Testis (tissue), 3 donors: ENCODE measurements around the gene SSR1. TPM values are rescaled to one million over a fixed set of nuclear protein-coding genes. Genes with fewer than 3 reads are reported as not detected.

Experiments
- DNase-seq: peaks from one replicate; pipeline ENCODE4 v3.0.0-alpha.2; 2019
- H3K27ac ChIP-seq, 2 donors: fragments of 200-600 bp; sonication (generic); one replicate each; pipeline ENCODE4 v1.5.1; 2019
- H3K27me3 ChIP-seq: fragments of 200-600 bp; sonication (generic); one replicate; pipeline ENCODE4 v1.5.1; 2019
- H3K36me3 ChIP-seq: fragments of 200-600 bp; sonication (generic); one replicate; pipeline ENCODE4 v1.5.1; 2017; ENCODE audit warnings: low read depth; ENCODE audit errors: missing control alignments
- H3K4me1 ChIP-seq: fragments of 200-600 bp; sonication (generic); one replicate; pipeline ENCODE4 v1.5.1; 2019
- H3K4me3 ChIP-seq, 2 donors: fragments of 200-600 bp; sonication (generic); one replicate each; pipeline ENCODE4 v1.5.1; 2017 to 2019
- H3K9me3 ChIP-seq: fragments of 200-600 bp; sonication (generic); one replicate; pipeline ENCODE4 v1.5.1; 2017
- CTCF ChIP-seq, 3 experiments: fragments of 450-650 bp in 2 of 3; fragments of 200-600 bp in 1 of 3; sonication (generic) in 1 of 3; IDR thresholded peaks; one replicate each; pipeline ENCODE4 v1.5.1; 2016 to 2019; ENCODE audit warnings: antibody characterized with exemption in 3 of 3, mild to moderate bottlenecking in 2 of 3, moderate library complexity in 1 of 3
- POLR2A ChIP-seq: fragments of 450-650 bp; IDR thresholded peaks from one replicate; pipeline ENCODE4 v1.6.1; 2017; ENCODE audit warnings: antibody characterized with exemption, mild to moderate bottlenecking, moderate library complexity
- WGBS, 2 donors: methylation state at CpG; one replicate each; pipeline ENCODE4 v1.1.5; 2018; 5-methylcytosine and 5-hydroxymethylcytosine counted together
- intact Hi-C: fragments of 100-400 bp; cut with DNase I; formaldehyde crosslinking; loops from one replicate; pipeline ENCODE4 v1.15.1; 2023; ENCODE audit warnings: low total_unique reads
- polyA plus RNA-seq: library from polyadenylated mRNA; stranded (reverse); fragments of 350-450 nt; fragmentation: Illumina TruSeq; extraction: RNeasy Lipid Tissue Mini Kit (QIAGEN cat#74804); gene quantifications from one replicate; pipeline ENCODE4 v1.2.3, GENCODE V29; 2014; ENCODE audit warnings: low read depth, low replicate concordance; ENCODE audit not compliant: insufficient read depth
- total RNA-seq, 2 donors: library from RNA; depleted of rRNA; stranded (reverse); fragments of >200 nt; gene quantifications; one replicate each; pipeline ENCODE4 v1.2.3, GENCODE V29; 2016

SSR1 gene
- total and polyA plus RNA-seq, 3 donors from 2014 or later = 42.7 to 65.7 (median 62.5) TPM

GRCh38 chr6:7250812-7251211, 62.2 kb downstream of the SSR1 start:
- Histone ChIP-seq H3K4me1 (no peaks in the 10 kb centered on the region), H3K27ac (no peak overlapping the region), H3K4me3 (no peak overlapping the region), H3K36me3 (no peaks in the 10 kb centered on the region), H3K9me3 (no peaks in the 10 kb centered on the region), H3K27me3 (no peaks in the 10 kb centered on the region)
- DNase-seq = no peak
- WGBS, 2 donors = 87 to 93% methylated on average over 8 of the region's 8 CpGs
- intact Hi-C loops = no loop called here
- TF ChIP-seq CTCF (IDR thresholded peaks at IDR 0.05) (no peak), POLR2A (no peak)

- DNase-seq = no peak
- TF ChIP-seq CTCF (IDR thresholded peaks at IDR 0.05) (no peak), POLR2A (no peak)
- Histone ChIP-seq H3K36me3 (no peaks in the 10 kb centered on the region), H3K27ac (no peak overlapping the region), H3K27me3 (no peaks in the 10 kb centered on the region), H3K4me1 (no peaks in the 10 kb centered on the region), H3K9me3 (no peaks in the 10 kb centered on the region), H3K4me3 (no peak overlapping the region)
- intact Hi-C loops = loop anchor here (10.0 kb wide), 1 partner anchor 525 kb away; no protein-coding TSS in a partner anchor
- 70 to 81% methylated on average over 5 to 7 of the region's 7 CpGs for WGBS, 2 donors
These were observed 62.9 kb downstream of the SSR1 start for GRCh38 chr6:7249946-7250643.

- Histone ChIP-seq H3K36me3 (no peaks in the 10 kb centered on the region), H3K9me3 (no peaks in the 10 kb centered on the region), H3K4me1 (no peaks in the 10 kb centered on the region), H3K27me3 (no peaks in the 10 kb centered on the region), H3K27ac (no peak overlapping the region), H3K4me3 (no peak overlapping the region)
- DNase-seq = no peak
- TF ChIP-seq POLR2A (no peak), CTCF (IDR thresholded peaks at IDR 0.05) (no peak)
- intact Hi-C loops = loop anchor here (10.0 kb wide), 1 partner anchor 525 kb away; no protein-coding TSS in a partner anchor
- WGBS, 2 donors = 94 to 96% methylated on average over 2 of the region's 2 CpGs
These were observed 63.6 kb downstream of the SSR1 start for GRCh38 chr6:7249391-7249790.

GRCh38 chr6:7247828-7248227, 65.2 kb downstream of the SSR1 start:
- no peak overlapping the region for H3K4me3 ChIP-seq
- TF ChIP-seq CTCF (IDR thresholded peaks at IDR 0.05) = no peak
- TF ChIP-seq POLR2A = no peak

GRCh38 chr6:7247179-7247456, 65.9 kb downstream of the SSR1 start:
- Histone ChIP-seq H3K4me3 (peak overlapping the region; percentile 27 to 40), H3K4me1 (peaks cover 13% of the 10 kb centered on the region), H3K27ac (no peak overlapping the region), H3K9me3 (no peaks in the 10 kb centered on the region), H3K36me3 (no peaks in the 10 kb centered on the region), H3K27me3 (no peaks in the 10 kb centered on the region)
- TF ChIP-seq CTCF (IDR thresholded peaks at IDR 0.05) (no peak), POLR2A (no peak)
- DNase-seq = no peak
- intact Hi-C loops = loop anchor here (10.0 kb wide), 1 partner anchor 522 kb away; no protein-coding TSS in a partner anchor
- 76 to 89% methylated on average over 6 to 15 of the region's 15 CpGs for WGBS, 2 donors

More at GRCh38 chr6:7247828-7248227, 65.2 kb downstream of the SSR1 start:
- WGBS, 2 donors = 47 to 76% methylated on average over 10 to 13 of the region's 13 CpGs
- no peak overlapping the region for H3K27ac ChIP-seq
- H3K9me3 ChIP-seq = no peaks in the 10 kb centered on the region
- H3K36me3 ChIP-seq = no peaks in the 10 kb centered on the region
- H3K4me1 ChIP-seq = peaks cover 8% of the 10 kb centered on the region
- intact Hi-C loops = loop anchor here (10.0 kb wide), 1 partner anchor 523 kb away; no protein-coding TSS in a partner anchor
- no peaks in the 10 kb centered on the region for H3K27me3 ChIP-seq
- no peak for DNase-seq
